ENCODE results near the gene SLC8A1.

SLC8A1 gene

DNA sequence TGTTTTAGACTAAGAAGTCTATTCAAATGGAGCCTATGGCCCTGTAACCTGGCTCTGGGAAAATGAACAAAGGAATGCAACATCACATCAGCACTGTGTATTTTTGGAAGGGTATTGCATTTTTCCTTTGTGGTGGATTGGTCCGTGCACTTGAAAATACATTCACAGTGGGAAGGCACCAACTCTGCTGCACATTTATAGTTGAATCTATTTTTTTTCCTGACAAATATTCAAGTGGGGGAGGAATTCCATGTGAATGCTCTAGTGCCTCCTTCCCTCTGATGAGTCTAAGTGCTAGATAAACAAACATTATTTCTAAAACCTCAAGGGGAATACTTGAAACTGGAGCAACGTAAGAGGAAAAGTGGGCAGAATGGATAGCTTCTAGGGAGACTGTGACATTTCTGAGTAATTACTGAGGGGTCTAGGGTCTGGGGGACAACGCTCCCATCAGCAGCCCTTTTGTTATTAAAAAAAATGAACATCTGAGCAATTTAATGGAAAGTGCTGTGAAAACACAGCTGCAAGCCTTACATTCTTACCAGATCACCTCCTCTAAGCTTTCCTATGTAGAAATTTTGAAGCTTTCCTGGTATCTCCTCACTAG lies 208.2 kb downstream of the SLC8A1 start:
- DNase-seq (ENCODE audit: extremely low read depth, low read depth): no peak
- no peak overlapping the region for H3K4me3 ChIP-seq (replicated peaks; ENCODE audit: low read depth, low read length)
- TF ChIP-seq, protein P1, sequence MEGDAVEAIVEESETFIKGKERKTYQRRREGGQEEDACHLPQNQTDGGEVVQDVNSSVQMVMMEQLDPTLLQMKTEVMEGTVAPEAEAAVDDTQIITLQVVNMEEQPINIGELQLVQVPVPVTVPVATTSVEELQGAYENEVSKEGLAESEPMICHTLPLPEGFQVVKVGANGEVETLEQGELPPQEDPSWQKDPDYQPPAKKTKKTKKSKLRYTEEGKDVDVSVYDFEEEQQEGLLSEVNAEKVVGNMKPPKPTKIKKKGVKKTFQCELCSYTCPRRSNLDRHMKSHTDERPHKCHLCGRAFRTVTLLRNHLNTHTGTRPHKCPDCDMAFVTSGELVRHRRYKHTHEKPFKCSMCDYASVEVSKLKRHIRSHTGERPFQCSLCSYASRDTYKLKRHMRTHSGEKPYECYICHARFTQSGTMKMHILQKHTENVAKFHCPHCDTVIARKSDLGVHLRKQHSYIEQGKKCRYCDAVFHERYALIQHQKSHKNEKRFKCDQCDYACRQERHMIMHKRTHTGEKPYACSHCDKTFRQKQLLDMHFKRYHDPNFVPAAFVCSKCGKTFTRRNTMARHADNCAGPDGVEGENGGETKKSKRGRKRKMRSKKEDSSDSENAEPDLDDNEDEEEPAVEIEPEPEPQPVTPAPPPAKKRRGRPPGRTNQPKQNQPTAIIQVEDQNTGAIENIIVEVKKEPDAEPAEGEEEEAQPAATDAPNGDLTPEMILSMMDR (IDR thresholded peaks at IDR 0.05; ENCODE audit: low read depth, low read length, missing control alignments): no peak

DNA sequence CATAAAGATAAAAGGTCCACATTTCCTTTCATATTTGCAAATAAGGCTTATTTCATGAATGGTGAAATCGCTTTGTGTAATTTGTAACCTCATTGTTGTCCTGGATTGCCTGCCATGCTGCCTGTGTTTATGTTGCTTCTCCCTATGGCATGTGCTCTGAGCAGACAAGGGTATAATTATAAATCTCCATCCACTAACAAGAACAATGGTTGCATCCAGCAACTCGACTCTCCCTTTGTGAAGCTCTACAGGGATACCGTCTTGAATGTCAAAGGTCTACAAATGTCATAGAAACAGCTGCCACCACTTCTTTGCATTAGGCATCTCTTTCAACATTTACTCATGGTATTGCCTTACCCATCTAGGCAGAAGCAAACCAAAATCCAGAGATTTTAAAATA lies 209.6 kb downstream of the SLC8A1 start:
- TF ChIP-seq, protein P1 (IDR thresholded peaks at IDR 0.05; ENCODE audit: low read depth, low read length, missing control alignments): no peak
- H3K4me3 ChIP-seq (replicated peaks; ENCODE audit: low read depth, low read length): no peak overlapping the region
- no peak for DNase-seq (ENCODE audit: extremely low read depth, low read depth)

DNA sequence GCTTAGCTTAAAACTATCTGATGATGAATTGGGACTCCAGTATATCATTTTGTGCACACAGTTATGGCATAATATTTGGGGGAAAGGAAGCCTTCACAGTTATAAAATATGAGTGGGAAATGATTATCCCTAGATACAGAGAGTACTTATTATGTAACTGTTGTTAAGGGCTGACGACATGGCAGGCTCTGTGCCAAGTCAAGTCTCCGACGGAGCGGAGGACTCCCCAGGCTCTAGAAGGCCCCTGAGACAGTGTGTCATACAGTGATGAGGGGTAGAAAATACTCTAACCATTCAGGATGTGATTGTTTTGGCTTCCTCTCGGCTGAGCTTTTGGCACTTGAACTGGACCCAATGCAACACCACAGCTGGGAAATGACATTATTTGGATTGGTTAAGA lies 211.8 kb downstream of the SLC8A1 start:
- peak; percentile 47 for DNase-seq (ENCODE audit: extremely low read depth, low read depth)
- TF ChIP-seq, protein P1 (IDR thresholded peaks at IDR 0.05; ENCODE audit: low read depth, low read length, missing control alignments): no peak
- H3K4me3 ChIP-seq (replicated peaks; ENCODE audit: low read depth, low read length): no peak overlapping the region

DNA sequence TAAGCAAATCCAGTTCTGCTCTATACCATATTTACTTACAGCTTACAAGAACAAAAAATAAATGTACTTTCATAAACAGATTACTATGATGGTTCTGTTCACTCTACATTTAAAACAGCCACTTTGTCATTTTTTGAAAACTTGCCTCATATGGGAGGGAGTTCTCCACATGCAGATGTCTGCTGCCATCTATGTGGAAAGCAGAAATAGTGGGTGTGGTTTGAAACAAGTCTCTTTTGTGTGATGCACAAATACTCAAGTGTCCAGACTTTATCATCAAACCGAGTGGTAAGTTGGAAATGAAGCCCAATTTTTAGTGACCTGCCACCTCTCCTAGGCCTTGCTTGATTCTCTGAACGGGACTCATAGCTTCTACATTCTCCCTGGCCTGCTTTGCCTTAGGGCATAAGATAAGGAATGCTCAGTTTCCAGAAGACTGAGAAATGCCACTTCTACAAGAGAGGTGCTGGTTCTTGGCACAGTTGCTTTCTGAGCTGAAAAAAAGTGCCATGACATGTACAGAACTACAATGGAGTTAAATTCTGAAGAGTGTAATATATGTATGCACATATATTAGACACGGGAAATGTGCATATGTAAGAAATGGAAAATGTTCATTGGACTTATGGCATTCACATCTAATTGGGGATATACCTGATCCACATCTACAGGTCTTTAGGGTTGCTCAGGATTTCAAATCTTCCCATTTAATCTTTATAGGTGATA lies 221.0 kb downstream of the SLC8A1 start:
- TF ChIP-seq, protein P1 (IDR thresholded peaks at IDR 0.05; ENCODE audit: low read depth, low read length, missing control alignments): no peak
- DNase-seq (ENCODE audit: extremely low read depth, low read depth): no peak
- no peak overlapping the region for H3K4me3 ChIP-seq (replicated peaks; ENCODE audit: low read depth, low read length)

DNA sequence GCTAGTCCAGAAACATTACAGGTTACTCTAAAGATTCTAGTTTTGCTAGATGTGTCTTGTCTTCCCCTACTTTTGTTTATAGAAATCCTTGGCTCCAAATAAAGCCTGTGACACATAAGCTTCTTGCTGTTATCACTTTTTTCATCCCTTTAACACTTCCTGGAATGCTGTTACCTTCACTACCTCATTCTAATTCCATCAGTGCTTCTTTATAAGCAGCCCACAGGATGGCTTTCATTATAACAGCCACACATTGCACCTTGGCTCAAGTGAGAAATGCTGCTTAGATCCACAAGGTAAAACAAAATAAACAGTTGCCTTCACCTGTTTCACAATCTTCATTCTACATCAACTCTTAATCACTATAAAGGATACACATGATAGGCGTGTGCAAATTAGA lies 221.7 kb downstream of the SLC8A1 start:
- TF ChIP-seq, protein P1 (IDR thresholded peaks at IDR 0.05; ENCODE audit: low read depth, low read length, missing control alignments): no peak
- H3K4me3 ChIP-seq (replicated peaks; ENCODE audit: low read depth, low read length): no peak overlapping the region
- DNase-seq (ENCODE audit: extremely low read depth, low read depth): no peak

DNA sequence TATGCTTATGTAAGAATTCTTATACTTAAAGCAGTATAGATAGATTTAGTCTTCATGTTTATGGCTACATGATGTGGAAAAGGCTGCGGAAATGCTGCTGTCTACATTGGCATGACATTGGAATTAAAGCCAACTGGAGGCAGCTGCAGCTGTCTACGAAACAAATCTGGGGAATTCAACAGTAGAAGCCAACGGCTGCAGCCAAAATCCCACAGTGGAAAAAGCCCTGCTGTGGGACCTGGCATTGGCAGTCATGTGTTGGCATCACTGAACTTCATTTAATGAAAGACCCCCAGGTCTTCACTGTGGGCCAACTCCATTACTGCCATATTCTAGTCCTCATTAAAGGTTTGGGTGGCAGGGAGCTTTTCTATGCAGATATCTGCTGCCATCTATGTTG lies 223.6 kb downstream of the SLC8A1 start:
- H3K4me3 ChIP-seq (replicated peaks; ENCODE audit: low read depth, low read length): no peak overlapping the region
- TF ChIP-seq, protein P1 (IDR thresholded peaks at IDR 0.05; ENCODE audit: low read depth, low read length, missing control alignments): no peak
- DNase-seq (ENCODE audit: extremely low read depth, low read depth): no peak

Measured in HFF-Myc (cell line).